MV-4-11 (cell line): ENCODE results near the gene ERMN.
"Not testable (repeated sequence)": the region's sequence is repeated elsewhere in the genome, so short reads cannot be mapped to it uniquely, and the experiment has no call there.

Experiments
- DNase-seq: peaks from one replicate; lab custom pipeline; 2025; lab: John Stamatoyannopoulos, UW

Gene ERMN

DNA sequence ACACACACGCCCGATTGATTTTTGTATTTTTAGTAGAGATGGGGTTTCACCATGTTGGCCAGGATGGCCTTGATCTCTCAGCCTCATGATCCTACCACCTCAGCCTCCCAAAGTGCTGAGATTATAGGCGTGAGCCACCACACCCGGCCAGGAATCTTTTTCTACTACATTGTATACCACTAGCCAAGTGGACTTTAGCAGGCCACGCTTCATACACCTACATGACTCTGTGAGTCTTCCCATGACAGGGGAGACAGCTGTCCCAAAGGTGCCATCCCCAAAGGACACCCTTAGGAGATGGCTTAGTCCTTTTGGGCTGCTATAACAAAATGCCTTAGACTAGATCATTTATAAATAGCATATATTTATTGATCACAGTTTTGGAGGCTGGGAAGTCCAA, 32.8 kb downstream of the ERMN start:
- no peak for DNase-seq

DNA sequence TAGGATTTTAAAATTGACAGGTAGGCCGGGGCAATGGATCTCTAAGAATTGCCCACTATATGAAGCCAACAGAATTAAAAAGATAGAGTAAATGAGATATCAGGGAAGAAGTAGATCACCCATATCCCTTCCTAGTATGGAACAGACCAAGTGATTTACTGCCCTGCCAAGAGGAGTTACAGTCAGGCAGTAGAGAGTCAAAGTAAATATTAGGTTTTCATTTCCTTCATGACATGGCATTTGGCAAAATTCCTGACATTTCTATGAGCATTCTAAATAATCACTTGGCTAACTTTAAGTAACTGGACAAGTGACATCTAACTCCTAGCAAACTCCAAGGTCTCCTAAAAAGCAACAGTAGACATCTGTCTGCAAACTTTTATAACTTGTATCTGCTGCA, 34.6 kb downstream of the ERMN start:
- DNase-seq: no peak

DNA sequence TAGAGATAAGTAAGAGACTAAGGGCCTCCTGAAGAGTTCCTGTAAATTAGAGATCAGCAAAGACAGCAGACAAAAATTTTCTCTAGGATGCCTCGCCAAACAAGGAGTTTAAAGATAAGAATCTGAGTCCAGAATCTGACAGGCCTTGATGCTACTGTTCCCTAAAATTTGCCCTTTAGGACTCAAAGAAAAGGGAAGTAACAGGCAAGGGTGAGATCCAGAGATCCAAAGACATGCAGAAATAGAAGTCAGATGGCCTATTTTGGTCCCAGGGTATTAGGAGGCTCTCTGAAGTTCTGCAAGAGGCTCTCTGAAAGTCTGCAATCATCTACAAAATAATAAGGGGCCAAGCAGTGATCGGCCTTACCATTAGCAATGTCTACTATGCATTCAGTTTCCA, 35.1 kb downstream of the ERMN start:
- peak; percentile 59 for DNase-seq

DNA sequence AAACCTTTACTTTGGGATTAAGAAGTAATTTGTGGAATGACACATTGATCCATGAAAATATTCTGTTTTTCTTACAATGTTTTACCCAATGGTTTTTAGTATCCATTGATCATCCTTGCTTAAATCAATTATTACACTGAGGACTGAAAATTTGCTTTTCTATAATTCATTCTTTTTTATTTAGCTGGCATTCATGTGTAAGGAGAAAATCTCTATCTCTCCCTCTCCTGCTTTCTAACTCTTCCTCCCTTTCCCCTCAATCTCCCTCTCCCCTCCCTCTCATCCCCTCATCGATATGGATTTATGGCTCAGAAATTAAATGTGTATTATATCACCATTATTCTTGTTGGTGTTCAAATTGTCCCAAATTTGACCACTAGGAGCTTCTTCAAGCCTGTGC, 38.5 kb downstream of the ERMN start:
- DNase-seq: no peak

DNA sequence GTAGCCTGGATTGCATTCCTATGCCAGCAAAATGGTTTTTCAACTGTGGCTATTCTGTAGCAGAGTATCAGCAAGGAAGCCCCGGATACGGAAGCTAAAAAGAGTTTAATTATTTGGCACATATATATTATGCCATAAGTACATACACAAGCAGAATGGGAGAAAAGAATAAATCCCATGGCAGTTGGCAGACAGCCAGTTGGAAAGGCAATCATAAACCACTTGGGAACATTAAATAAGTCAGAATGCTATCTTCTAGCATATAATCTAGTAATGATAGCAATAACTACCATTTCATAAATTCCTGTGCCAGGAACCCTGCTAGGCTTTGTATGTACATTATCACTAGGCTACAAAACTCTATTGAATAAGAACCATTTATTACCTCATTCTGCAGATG, 42.2 kb downstream of the ERMN start:
- DNase-seq: no peak

DNA sequence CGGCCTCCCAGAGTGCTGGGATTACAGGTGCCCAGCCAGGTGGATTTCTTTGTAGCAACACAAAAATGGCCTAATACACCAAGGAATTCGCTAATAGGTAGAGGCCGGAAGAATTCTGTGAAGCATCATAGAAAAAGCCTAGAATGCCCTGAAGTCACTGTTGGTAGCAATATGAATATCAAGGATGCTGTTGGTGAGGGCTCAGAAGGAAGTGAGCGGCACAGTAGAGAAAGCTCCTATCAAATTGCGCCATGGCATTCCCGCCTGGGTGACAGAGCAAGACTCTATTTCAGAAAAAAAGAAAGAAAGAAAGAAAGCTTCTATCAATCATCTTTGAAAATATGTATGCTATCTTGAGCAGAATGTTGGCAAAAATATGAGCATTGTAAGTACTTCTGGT, 44.3 kb downstream of the ERMN start:
- no peak for DNase-seq

DNA sequence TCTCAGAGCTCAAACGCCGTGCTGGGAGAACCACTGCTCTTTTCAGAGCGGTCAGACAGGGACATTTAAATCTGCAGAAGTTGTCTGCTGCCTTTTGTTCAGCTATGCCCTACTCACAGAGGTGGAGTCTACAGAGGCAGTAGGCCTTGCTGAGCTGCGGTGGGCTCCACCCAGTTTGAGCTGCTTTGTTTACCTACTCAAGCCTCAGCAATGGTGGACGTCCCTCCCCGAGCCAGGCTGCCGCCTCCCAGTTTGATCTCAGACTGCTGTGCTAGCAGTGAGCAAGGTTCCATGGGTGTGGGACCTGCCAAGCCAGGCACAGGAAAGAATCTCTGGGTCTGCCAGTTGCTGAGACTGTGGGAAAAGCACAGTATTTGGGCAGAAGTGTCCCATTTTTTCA, 46.3 kb downstream of the ERMN start:
- not testable (repeated sequence) for DNase-seq

DNA sequence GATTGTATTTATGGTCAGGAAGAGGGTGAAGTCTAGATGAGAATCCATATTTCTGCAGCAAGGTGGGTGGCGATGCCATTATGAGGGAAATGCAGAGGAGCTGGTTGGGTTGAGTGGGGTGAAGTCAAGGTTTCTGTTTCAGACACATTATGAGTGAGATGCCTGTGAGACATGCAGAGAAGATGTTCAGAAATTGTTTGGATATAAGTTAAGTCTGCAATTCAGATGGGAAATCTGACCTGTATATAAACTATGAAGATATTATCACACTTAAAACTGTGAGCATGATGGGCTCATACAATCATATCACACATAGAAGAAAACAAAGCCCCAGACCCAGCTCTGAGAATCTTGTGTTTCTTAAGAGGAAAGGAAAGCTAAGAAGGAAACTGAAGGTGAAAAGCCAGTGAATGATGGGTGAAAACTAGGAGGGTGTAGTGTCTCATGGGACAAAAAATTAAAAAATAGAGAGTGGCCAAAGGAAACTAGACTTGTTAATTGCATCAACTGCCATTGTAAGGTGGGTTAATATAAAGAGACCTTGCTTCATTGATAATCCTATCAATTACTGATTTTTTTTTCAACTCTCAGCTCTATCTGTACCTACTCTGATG, 53.9 kb downstream of the ERMN start:
- no peak for DNase-seq

DNA sequence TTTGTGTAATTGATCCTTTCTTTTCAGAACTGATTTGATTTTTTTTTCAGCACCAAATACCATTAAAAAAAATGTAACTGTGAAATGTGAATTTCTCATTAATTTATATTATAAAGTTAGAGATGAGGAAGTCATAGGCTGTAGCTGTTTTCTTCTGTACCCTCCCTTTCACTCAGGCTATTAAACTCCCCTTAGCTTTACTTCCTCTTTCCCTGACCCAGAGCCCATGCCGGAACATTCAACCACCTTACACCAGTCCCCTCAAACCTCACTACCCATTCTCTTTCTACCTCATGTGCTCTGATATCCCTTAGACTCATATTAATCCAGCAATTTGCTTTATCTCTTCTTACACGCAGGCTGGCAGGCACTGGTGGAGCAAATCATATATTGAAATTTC, 55.7 kb downstream of the ERMN start:
- DNase-seq: peak; percentile 60

DNA sequence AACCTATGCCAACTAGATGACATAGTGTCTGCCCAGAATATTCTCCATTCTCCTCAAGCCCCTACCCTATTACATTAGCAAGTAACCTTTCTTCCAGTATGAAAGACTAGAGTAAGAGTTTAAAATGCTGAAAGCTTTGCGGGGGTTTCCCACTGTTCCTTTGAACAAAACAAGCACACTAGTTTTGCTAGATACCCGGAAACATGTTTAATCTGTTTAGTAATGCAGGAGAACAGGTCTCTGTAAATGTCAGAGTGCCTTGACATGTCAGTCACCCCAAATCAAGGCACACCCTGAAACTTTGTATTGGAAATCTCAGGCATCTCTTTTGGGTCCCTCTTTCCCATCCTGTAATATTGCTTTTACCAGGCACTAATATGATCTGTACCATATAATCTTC, 56.6 kb downstream of the ERMN start:
- DNase-seq: no peak
